ENCODE results near the gene PPP2R1B.

Gene PPP2R1B

DNA sequence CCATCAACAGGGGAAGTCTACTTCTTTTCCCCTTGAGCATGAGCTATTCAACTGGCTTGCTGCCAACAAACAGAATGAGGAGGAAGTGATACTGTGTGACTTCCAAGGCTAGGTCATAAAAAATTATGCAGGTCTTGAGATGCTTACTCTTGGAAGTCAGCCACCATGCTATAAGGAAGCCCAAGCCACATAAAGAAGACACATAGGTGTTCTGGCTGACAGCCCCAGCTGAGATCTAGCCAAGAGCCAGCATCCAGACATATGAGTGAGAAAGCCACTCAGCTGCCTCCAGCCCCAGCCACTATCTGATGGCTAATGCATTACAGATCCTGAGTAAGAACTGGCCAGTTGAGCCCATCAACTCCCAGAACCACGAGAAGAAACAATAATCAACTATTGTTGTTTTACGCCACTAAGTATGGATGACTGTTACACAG lies 31.0 kb upstream of the PPP2R1B start:
- TF ChIP-seq, protein P1, sequence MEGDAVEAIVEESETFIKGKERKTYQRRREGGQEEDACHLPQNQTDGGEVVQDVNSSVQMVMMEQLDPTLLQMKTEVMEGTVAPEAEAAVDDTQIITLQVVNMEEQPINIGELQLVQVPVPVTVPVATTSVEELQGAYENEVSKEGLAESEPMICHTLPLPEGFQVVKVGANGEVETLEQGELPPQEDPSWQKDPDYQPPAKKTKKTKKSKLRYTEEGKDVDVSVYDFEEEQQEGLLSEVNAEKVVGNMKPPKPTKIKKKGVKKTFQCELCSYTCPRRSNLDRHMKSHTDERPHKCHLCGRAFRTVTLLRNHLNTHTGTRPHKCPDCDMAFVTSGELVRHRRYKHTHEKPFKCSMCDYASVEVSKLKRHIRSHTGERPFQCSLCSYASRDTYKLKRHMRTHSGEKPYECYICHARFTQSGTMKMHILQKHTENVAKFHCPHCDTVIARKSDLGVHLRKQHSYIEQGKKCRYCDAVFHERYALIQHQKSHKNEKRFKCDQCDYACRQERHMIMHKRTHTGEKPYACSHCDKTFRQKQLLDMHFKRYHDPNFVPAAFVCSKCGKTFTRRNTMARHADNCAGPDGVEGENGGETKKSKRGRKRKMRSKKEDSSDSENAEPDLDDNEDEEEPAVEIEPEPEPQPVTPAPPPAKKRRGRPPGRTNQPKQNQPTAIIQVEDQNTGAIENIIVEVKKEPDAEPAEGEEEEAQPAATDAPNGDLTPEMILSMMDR (IDR thresholded peaks at IDR 0.05) = no peak
- no peaks in the 10 kb centered on the region for H3K27me3 ChIP-seq
- H3K4me3 ChIP-seq (ENCODE audit: low read depth in 1 of 2, low read length in 1 of 2) = no peak overlapping the region
- H3K4me1 ChIP-seq (ENCODE audit: control insufficient read depth in 1 of 2, insufficient read depth in 1 of 2, low read depth in 1 of 2, low read length in 1 of 2) = peaks cover 4 to 5% of the 10 kb centered on the region in 2 experiments
- no peaks in the 10 kb centered on the region for H3K9me3 ChIP-seq
- no peaks in the 10 kb centered on the region for H3K36me3 ChIP-seq
- no peak overlapping the region for H3K27ac ChIP-seq

DNA sequence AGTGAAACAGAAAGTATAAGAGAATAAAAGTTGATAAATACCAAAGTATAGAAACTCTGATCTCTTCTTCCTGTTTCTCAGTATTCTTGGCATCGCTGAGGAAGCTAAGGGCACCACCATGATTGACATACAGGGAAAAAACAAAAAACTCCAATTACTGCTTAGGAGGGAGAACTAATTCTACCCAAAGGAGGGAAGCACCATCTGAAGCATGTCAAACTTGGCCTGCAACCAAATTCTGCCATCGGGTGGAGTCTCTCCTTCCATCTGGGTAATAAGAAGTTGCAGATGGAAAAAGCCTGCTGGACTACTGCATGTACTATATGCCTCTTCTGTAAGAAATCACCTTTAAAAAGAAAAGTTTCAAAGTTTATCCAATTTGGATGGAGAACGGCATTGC lies 30.5 kb upstream of the PPP2R1B start:
- H3K4me1 ChIP-seq (ENCODE audit: control insufficient read depth in 1 of 2, insufficient read depth in 1 of 2, low read depth in 1 of 2, low read length in 1 of 2) = peaks cover 4 to 5% of the 10 kb centered on the region in 2 experiments
- no peaks in the 10 kb centered on the region for H3K36me3 ChIP-seq
- H3K4me3 ChIP-seq (ENCODE audit: low read depth in 1 of 2, low read length in 1 of 2) = no peak overlapping the region
- H3K9me3 ChIP-seq = no peaks in the 10 kb centered on the region
- no peaks in the 10 kb centered on the region for H3K27me3 ChIP-seq
- TF ChIP-seq, protein P1 (IDR thresholded peaks at IDR 0.05) = no peak
- no peak overlapping the region for H3K27ac ChIP-seq

DNA sequence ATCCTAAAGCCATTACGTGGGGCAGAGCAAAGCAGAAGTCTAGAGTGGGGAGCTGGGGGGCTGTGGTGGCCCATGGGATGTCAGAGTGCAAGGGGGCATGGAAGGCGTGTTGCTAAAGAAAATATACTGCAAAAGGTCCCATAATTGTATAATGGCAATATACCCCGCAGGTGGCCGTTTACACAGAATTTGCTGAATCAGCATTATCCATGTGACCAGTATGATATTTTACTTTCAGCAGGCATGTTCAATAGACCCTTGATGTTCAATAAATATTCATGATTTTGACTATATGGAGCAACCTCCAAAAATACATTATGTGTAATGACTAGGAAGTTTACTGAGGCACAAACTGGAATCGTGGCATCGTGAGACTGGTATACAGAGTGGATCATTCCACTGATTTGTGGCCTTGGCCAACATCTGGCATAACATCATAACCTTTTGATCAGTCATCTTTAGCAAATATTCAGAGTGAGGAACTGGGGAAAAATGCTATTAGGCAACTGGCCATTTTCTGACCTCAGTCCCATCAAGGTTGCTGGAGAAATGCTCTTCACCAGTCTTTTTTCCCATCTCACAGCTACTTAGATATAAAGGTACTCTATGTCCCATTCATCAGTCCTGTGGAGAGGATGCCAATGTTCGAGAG lies 29.3 kb upstream of the PPP2R1B start:
- Histone ChIP-seq H3K36me3 (no peaks in the 10 kb centered on the region), H3K27me3 (no peaks in the 10 kb centered on the region), H3K27ac (no peak overlapping the region), H3K4me3 (ENCODE audit: low read depth in 1 of 2, low read length in 1 of 2) (no peak overlapping the region), H3K4me1 (ENCODE audit: control insufficient read depth in 1 of 2, insufficient read depth in 1 of 2, low read depth in 1 of 2, low read length in 1 of 2) (peaks cover 2% of the 10 kb centered on the region in 2 experiments), H3K9me3 (no peaks in the 10 kb centered on the region)
- TF ChIP-seq, protein P1 (IDR thresholded peaks at IDR 0.05) = no peak

DNA sequence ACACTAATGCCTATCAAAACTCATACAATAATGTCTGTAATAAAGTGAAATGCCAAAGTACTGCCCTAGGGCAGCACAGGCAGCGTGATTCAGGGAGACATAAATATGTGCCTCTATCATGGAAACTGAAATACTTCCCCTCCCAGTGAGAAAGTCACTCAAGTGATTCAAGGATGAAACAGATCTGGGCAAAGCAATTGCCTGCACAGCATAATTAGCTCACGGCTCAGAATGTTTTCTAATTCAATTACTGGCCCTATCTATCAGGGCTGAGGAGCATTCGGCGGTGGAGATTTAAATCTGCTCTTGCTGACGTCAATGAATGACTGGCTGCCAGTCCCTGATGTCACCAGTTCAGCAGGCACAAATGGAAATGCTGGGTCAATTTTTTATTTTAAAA lies 27.7 kb upstream of the PPP2R1B start:
- H3K27ac ChIP-seq = no peak overlapping the region
- no peak overlapping the region for H3K4me3 ChIP-seq (ENCODE audit: low read depth in 1 of 2, low read length in 1 of 2)
- H3K4me1 ChIP-seq (ENCODE audit: control insufficient read depth in 1 of 2, insufficient read depth in 1 of 2, low read depth in 1 of 2, low read length in 1 of 2) = no peaks in the 10 kb centered on the region
- no peaks in the 10 kb centered on the region for H3K9me3 ChIP-seq
- no peaks in the 10 kb centered on the region for H3K27me3 ChIP-seq
- TF ChIP-seq, protein P1 (IDR thresholded peaks at IDR 0.05) = no peak
- H3K36me3 ChIP-seq = no peaks in the 10 kb centered on the region

DNA sequence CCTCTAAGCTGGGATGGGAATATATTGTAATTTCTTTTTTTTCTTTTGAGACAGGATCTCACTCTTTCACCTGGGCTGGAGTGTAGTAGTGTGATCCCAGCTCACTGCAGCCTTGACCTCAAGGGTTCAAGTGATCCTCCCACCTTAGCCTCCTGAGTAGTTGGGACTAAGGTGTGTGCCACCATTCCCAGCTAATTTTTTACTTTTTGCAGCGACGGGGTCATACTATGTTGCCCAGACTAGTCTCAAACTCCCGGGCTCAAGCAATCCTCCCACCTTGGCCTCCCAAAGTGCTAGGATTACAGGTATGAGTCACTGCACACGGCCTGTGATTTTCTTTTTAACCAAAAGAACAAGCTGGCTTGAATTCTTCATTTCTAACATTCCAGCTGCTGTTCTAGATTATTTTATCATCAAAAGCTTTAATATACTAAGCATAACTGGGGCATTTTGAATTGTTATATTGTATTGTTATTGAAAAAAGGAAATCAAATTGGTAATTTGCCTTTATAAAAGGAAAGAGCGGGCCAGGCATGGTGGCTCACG lies 26.8 kb upstream of the PPP2R1B start:
- Histone ChIP-seq H3K4me3 (ENCODE audit: low read depth in 1 of 2, low read length in 1 of 2) (no peak overlapping the region), H3K27me3 (no peaks in the 10 kb centered on the region), H3K9me3 (no peaks in the 10 kb centered on the region), H3K36me3 (no peaks in the 10 kb centered on the region), H3K27ac (no peak overlapping the region), H3K4me1 (ENCODE audit: control insufficient read depth in 1 of 2, insufficient read depth in 1 of 2, low read depth in 1 of 2, low read length in 1 of 2) (no peaks in the 10 kb centered on the region)
- TF ChIP-seq, protein P1 (IDR thresholded peaks at IDR 0.05) = no peak

All from neutrophil (primary cell).